ELR (cell line): ENCODE data around the gene L1CAM.

ENCODE experiments used
- DNase-seq: peaks from one replicate; pipeline ENCODE4 v3.0.0-alpha.2; 2015; ENCODE audit warnings: low read depth

L1CAM gene

GRCh38 chrX:153864561-153865320, 21.2 kb downstream of the L1CAM start:
- no peak for DNase-seq

DNA sequence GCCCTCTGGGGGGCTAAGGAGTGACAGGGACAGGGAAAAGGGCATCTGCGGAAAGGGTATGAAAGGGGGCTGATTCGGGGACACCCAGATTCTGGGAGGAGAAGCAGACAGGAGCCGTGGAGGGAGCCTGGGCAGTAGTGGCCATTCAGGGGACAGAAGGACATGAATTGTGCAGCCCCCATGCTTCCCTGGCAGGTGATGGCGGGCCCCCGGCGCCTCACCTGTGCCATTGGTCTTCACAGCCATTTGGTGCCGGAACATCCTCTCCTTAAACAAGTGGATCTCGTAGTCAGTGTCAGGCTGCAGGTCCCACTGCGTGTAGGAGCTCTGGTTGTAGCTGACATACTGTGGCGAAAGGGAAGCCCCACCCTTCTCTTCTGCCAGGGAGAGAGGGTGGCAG, 21.9 kb downstream of the L1CAM start:
- no peak for DNase-seq

GRCh38 chrX:153863251-153863991, 22.6 kb downstream of the L1CAM start:
- DNase-seq = no peak

- DNase-seq = no peak
Observed at GRCh38 chrX:153862369-153863250, 23.4 kb downstream of the L1CAM start.

DNA sequence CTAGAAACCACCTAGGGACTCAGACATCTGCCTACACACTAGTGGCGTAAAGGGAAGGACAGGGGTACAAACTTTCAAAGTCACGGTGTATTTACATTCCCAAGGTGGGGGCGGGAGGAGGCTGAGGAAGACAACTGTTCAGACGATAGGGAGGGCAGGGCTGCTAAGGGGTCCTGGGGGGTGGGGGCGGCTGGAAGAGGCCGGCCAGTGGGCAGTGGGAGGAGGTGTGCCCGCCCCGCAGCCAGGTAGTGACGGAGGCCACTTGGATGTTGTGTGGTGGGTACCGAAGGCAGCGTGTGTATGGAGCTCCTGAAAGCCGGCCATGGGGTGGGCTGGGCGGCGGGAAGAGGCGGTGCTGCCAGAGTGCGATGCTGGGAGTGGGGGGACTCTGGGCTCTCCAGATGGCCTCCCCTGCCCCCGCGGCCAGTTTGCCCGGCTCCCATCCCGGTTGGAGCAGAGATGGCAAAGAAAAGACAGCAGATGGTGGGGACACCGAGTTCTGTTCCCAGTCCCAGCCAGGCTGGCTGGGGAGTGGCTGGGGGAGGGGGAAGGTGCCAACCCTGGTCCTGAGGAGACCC, 24.2 kb downstream of the L1CAM start:
- no peak for DNase-seq

DNA sequence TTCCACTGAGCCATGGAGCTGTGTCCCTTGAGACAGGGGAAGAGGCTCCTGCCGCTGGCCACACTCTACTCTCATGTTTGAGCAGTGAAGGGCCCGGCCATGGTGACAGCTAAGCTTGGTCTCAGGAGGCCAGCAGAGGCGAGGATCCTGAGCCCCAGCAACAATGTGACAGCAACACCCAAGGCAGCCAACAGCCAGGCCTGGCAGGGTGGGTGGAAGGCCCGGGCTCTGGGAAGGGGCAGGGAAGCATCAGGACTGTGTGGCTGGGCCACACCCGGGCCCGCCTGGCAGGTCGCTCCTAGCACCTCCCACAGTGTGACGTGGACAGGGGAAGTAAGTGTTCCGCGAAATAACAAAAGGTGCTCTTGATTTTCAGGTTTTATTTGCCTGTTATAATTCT, 24.8 kb downstream of the L1CAM start:
- no peak for DNase-seq

GRCh38 chrX:153857348-153857903, 28.5 kb downstream of the L1CAM start:
- DNase-seq = no peak

- DNase-seq = no peak
Observed at GRCh38 chrX:153854702-153855101, 31.3 kb downstream of the L1CAM start.

DNA sequence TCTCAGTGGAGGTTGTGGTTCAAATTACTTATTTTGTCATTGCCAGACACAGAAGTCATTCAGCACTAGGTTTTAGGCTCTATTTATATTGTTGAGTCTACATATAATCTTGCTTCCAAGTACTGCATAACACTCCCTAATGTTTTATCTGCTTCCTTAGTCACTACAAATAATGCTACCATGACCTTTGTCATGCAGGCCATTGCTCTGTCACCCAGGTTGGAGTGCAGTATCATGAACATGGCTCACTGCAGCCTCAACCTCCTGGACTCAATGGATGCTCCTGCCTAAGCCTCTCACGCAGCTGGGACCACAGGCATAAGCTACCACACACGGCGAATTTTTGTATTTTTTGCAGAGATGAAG, 32.1 kb downstream of the L1CAM start:
- no peak for DNase-seq

DNA sequence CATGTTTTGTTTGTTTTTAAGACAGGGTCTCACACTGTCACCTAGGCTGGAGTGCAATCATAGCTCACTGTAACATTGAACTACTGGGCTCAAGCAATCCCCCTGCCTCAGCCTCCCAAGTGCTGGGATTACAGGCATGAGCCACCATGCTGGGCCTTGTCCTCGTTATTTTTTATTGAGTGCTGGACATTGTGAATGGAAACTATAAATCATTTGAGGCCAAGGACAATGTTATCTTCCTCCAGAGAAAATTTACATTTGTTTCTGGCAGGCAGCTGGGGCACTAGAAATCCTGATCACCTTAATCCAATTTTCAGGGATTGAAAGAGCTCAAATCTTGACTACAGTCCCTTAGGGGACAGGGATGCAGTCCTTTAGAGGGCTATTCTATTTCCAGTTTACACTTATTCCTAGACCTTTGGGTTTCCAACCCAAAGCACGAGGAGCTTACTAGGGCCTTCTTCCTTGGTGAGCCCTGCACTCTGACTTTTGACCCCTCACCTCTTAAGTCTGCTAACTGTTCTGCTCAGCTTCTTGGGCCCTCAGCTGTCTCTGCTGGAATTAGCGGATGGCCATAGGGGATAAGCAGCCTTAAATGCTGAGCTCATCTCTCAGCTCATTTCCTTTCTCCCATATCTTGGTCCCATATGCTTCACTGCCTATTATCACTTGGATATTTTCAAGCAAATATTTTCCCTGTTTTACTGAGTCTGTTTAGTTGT, 32.6 kb downstream of the L1CAM start:
- DNase-seq = no peak

DNA sequence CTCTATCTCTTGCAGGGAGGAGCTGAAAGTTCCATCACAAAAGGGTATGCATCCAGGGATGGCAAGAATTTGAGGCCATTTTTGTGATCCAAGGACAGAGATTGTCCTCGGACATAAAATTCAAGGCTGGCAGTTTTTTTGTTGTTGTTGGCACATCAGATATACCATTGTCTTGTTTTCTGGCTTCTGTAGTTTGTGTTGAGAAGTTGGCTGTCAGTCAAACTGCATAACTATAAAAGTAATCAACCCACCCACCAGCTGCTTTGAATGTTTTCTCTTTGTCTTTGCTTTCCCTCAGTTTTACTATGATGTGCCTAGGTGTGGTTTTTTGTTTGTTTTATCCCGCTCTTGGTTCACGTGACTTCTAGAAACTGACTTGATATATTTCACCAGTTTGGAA, 34.0 kb downstream of the L1CAM start:
- no peak for DNase-seq

DNA sequence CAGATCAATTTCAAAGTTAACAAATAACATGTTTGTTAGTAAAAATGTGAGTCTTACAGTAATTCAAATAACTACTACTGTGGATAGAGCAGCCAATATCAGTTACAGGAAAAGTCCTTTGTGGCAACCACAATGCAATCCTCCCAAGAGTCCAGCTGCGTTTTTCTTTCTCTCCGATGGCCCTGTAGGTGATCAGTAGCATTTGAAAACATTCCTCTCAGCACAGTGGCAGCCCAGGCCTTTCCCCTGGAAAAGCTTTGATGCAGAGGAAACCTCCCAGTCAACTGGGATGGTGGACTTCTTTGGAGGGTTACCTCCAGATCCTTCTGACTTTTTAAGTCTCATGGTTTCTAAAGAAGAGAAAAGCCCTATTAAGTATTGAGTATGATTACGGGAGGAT, 37.6 kb downstream of the L1CAM start:
- no peak for DNase-seq

DNA sequence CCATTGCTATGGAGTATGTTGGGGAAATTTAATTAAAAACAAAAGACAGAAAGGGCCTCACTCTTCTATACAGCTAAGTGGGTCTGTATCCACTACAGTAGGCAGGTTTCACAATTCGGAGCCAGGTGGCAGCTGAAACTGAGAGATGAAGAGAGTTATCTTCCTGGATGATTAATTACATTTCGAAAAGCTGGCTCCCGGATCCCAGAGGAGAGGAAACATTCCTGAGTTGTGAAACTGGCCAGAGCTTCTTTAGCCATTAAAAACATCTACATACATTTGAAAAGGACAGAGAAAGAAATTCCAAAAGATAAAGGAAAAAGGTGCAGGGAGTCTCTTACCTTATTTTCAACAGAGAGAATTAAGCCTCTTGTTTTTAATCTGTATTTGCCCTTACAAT, 40.1 kb downstream of the L1CAM start:
- DNase-seq = no peak

- no peak for DNase-seq
Observed at GRCh38 chrX:153845195-153845594, 40.8 kb downstream of the L1CAM start.

DNA sequence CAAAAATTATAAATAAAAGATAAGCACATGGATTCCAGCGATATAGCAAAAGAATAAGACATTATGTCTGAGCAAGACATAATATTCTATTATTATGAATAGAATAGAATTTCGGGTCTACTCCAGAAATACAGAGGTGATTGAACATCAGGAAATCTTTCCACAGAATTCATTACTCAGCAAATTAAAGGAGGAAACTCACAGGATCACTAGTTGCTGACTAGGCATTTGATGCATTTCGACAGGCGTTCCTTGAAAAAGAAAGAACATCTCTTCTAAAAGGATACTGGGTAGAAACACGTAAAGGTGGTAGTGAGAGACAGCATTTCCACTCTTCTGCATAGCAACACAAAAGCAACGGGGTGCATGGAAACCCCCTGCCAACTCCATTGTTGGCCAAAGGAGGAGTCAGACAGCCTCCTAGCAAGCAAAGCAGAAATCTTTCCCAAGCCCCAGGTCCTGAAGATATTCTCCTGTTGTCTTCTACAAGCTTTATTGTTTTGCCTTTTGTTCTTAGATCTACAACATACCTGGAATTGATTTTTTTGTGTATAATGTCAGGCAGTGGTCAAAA, 41.4 kb downstream of the L1CAM start:
- DNase-seq = no peak

GRCh38 chrX:153836921-153837320, 49.1 kb downstream of the L1CAM start:
- no peak for DNase-seq

GRCh38 chrX:153832728-153833127, 53.2 kb downstream of the L1CAM start:
- DNase-seq = no peak

DNA sequence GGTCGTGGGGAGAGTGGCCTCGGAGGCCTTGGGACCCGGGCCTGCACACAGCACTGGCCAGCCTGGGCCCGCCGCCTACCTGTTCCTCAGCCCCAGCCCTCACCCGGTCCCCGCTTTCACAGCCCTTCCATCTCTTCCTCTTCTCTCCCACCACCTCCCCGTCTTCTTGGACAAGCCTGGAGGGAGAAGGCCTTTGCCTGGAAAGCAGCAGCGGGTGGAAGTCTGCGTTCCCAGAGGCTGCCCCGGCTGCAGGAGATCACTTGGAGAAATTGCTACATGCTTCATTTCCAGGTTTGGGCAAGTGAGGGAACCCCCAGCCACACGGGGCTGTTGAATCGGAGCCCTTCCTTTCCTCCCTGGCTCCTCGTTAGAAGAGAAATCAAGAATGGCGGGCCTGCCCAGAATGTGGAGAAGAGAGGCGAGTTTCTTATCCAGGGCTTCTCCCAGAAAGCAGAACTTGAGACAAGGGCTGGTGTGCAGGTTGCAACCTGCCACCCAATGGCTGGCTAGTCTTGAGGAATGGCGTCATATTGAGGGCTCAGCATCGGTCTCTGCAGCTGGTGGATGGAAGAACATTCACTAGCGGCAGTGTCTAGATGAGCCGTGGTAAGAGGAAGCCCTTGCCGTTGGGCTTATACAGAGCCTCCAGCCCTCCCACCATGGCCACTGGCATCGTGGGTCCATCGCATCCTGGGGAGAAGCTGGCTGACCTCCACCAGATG, 54.4 kb downstream of the L1CAM start:
- no peak for DNase-seq

- no peak for DNase-seq
Observed at GRCh38 chrX:153830640-153831428, 55.1 kb downstream of the L1CAM start.
